PC-3 (cell line): ENCODE measurements around the gene CHCHD2.

Experiments used
- EZH2 ChIP-seq: fragments of 300-600 bp; sonication (generic); IDR thresholded peaks from one replicate; pipeline ENCODE4 v1.6.1; 2017; ENCODE audit warnings: antibody characterized with exemption, mild to moderate bottlenecking, low read length; ENCODE audit not compliant: unreplicated experiment
- TF ChIP-seq, protein P1 (sequence below): fragments of 300-600 bp; sonication (generic); conservative IDR thresholded peaks from 2 replicates; pipeline ENCODE4 v1.5.1; 2017; ENCODE audit warnings: antibody characterized with exemption, low read depth, mild to moderate bottlenecking, low read length

DNA sequence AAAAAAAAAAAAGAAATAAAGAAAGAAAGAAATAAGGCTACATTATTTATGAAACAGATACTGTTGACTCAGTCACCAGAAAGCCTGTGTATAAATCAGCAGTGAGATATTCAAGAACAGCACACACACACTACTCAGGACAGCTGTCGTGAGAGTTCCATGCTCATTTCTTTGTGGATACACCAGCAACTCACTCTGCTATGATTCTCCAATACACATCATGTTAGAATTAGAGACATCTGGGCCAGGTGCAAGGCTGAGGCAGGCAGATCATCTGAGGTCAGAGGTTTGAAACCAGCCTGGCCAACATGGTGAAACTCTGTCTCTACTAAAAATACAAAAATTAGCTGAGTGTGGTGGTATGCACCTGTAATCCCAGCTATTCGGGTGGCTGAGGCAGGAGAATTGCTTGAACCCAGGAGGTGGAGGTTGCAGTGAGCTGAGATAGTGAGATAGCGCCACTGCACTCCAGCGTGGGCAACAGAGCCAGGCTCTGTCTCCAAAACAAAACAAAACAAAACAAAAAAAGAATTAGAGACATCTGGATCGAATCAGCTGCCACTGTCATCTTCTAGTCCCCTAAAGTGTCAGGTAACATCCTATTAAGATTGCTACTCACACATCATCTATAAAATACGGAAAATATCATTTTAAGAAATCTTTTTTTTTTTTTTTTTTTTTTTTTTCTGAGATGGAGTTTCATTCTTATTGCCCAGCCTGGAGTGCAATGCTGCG is 21.1 kb upstream of the CHCHD2 start:
- no peak for TF ChIP-seq EZH2
- TF ChIP-seq, protein P1, sequence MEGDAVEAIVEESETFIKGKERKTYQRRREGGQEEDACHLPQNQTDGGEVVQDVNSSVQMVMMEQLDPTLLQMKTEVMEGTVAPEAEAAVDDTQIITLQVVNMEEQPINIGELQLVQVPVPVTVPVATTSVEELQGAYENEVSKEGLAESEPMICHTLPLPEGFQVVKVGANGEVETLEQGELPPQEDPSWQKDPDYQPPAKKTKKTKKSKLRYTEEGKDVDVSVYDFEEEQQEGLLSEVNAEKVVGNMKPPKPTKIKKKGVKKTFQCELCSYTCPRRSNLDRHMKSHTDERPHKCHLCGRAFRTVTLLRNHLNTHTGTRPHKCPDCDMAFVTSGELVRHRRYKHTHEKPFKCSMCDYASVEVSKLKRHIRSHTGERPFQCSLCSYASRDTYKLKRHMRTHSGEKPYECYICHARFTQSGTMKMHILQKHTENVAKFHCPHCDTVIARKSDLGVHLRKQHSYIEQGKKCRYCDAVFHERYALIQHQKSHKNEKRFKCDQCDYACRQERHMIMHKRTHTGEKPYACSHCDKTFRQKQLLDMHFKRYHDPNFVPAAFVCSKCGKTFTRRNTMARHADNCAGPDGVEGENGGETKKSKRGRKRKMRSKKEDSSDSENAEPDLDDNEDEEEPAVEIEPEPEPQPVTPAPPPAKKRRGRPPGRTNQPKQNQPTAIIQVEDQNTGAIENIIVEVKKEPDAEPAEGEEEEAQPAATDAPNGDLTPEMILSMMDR = no peak
